Right lobe of liver (tissue), 6 donors: ENCODE measurements around the gene FAAH2. TPM values are rescaled to one million over a fixed set of nuclear protein-coding genes. Genes with fewer than 3 reads are reported as not detected.

Experiments
- ATAC-seq, 4 donors: fragments of 200-7000 bp; cut with Tn5 transposase; one replicate each; pipeline ENCODE4 v1.9.1; 2020; ENCODE audit warnings: mild to moderate bottlenecking in 4 of 4, moderate library complexity in 4 of 4
- DNase-seq, 3 donors: peaks; one replicate each; pipeline ENCODE4 v3.0.0-alpha.2; 2020
- H3K27ac ChIP-seq, 3 donors: fragments of 200-600 bp; one replicate each; pipeline ENCODE4 v1.8.0; 2022
- H3K27me3 ChIP-seq, 2 donors: fragments of 200-600 bp; one replicate each; pipeline ENCODE4 v1.8.0; 2022
- H3K36me3 ChIP-seq, 4 donors: fragments of 200-600 bp; sonication (generic) in 1 of 4; one replicate each; pipeline versions ENCODE4 v1.5.1 to v1.8.0; 2017 to 2022; ENCODE audit warnings: control low read depth in 1 of 4
- H3K4me1 ChIP-seq, 4 donors: fragments of 200-600 bp; sonication (generic) in 1 of 4; one replicate each; pipeline versions ENCODE4 v1.5.1 to v1.8.0; 2017 to 2022; ENCODE audit warnings: control low read depth in 1 of 4
- H3K4me3 ChIP-seq, 3 donors: fragments of 200-600 bp; one replicate each; pipeline ENCODE4 v1.8.0; 2022
- H3K9me3 ChIP-seq, 4 donors: fragments of 200-600 bp; sonication (generic) in 1 of 4; one replicate each; pipeline versions ENCODE4 v1.5.1 to v1.8.0; 2017 to 2022; ENCODE audit warnings: control low read depth in 1 of 4
- POLR2A ChIP-seq: fragments of 450-650 bp; IDR thresholded peaks from one replicate; pipeline ENCODE4 v1.6.1; 2017; ENCODE audit warnings: antibody characterized with exemption, mild to moderate bottlenecking
- WGBS: methylation state at CpG from one replicate; pipeline ENCODE4 v1.1.6; 2018; ENCODE audit warnings: low coverage, low lambda C conversion rate; ENCODE audit not compliant: insufficient coverage; ENCODE audit errors: missing lambda C conversion rate; 5-methylcytosine and 5-hydroxymethylcytosine counted together
- intact Hi-C, 2 donors: fragments of 100-400 bp; cut with DNase I; formaldehyde crosslinking; loops; one replicate each; pipeline versions ENCODE4 v1.11.2 to v1.14.1; 2022
- total RNA-seq, 6 experiments: library from RNA; depleted of rRNA in 2 of 6; stranded (reverse); fragments of >200 nt in 2 of 6; fragmentation: NEBNext Ultra II Directional in 3 of 6; extraction: Animal tissue kit (Norgen Biotek cat#: 25700) in 3 of 6; gene quantifications; one replicate each; pipeline versions ENCODE4 v1.1.0 to v1.2.4, GENCODE V29; 2016 to 2023
- TF ChIP-seq, protein P1 (sequence below), 4 donors: fragments of 200-600 bp in 3 of 4; fragments of 450-650 bp in 1 of 4; IDR thresholded peaks; one replicate each; pipeline versions ENCODE4 v1.5.1 to v1.8.0; 2016 to 2022; ENCODE audit warnings: antibody characterized with exemption in 4 of 4, mild to moderate bottlenecking in 2 of 4
- donor health status: DM: no; HTN: yes; CAD: no.
- donor health status: DM: no; HTN: no; CAD: no.
- donor health status: DM: no; HTN: no; CAD: no.
- donor health status: DM: no; HTN: yes; CAD: no.
- donor health status: DM: no; HTN: yes; CAD: no.

Gene FAAH2
- total RNA-seq, 6 experiments from 2014 or later, result 6.9 to 19.7 (median 10.0) TPM

DNA sequence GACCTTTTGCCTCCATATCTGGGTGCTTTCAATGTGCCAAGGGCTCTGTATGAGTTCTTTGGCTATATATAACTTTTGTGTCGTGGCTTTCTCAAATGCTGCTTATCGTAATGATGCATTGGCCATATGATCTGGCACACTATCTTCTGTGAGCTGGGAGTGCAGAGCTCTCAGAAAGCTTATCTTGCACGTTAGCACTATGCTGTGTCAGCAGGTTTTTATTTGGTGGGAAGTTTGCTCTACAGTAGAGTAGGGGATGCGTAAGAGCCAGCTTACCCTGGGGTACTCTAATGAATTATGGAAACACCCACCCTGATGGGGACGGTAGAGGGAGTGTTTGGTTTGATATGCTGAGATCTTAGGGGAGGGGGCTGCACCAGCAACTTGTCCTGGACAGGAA, 119.6 kb downstream of the FAAH2 start:
- no peak overlapping the region for H3K27ac ChIP-seq
- no peak overlapping the region for H3K4me3 ChIP-seq
- TF ChIP-seq, protein P1, sequence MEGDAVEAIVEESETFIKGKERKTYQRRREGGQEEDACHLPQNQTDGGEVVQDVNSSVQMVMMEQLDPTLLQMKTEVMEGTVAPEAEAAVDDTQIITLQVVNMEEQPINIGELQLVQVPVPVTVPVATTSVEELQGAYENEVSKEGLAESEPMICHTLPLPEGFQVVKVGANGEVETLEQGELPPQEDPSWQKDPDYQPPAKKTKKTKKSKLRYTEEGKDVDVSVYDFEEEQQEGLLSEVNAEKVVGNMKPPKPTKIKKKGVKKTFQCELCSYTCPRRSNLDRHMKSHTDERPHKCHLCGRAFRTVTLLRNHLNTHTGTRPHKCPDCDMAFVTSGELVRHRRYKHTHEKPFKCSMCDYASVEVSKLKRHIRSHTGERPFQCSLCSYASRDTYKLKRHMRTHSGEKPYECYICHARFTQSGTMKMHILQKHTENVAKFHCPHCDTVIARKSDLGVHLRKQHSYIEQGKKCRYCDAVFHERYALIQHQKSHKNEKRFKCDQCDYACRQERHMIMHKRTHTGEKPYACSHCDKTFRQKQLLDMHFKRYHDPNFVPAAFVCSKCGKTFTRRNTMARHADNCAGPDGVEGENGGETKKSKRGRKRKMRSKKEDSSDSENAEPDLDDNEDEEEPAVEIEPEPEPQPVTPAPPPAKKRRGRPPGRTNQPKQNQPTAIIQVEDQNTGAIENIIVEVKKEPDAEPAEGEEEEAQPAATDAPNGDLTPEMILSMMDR (IDR thresholded peaks at IDR 0.05), result no peak
- no peak for TF ChIP-seq POLR2A
- H3K9me3 ChIP-seq, result peaks cover 0 to 3% (median 0%) of the 10 kb centered on the region in 4 donors
- H3K27me3 ChIP-seq, result no peaks in the 10 kb centered on the region
- 53% methylated on average over 5 of the region's 5 CpGs for WGBS
- DNase-seq (no peak), ATAC-seq (no peak)
- H3K4me1 ChIP-seq, result no peaks in the 10 kb centered on the region
- H3K36me3 ChIP-seq, result no peaks in the 10 kb centered on the region
- intact Hi-C loops, result no loop called here

DNA sequence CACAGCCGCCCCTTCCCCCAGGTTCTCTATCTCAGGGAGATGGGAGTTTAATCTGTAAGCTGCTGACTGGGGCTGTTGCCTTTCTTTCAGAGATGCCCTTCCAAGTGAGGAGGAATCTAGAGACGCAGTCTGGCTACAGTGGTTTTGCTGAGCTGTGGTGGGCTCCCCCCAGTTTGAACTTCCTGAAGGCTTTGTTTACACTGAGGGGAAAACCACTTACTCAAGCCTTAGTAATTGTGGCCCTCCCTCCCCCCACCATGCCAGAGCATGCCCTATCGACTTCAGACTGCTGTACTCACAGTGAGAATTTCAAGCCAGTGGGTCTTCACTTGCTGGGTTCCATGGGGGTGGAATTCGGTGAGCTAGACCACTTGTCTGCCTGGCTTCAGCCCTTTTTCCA, 131.3 kb downstream of the FAAH2 start:
- TF ChIP-seq, protein P1 (IDR thresholded peaks at IDR 0.05), result no peak
- no peak for TF ChIP-seq POLR2A
- intact Hi-C loops, result no loop called here

DNA sequence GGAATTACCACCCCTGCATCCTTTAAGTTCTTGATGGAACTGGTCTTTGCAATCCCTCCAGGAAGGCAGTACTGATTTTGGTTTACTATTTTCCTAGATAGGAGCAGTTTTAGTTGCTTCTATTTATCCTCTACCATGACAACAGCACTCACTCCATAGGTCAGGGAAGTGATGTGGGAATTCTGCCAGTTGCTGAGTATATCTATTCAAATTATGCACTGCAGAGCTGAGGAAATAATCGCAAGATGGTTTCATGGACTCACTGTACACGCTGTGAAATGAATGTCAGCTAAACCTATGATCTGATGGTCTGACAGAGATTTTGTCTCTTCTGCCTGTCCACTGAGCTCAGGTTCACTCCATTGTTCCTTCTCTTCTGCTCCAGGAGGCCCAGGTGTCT, 135.8 kb downstream of the FAAH2 start:
- Histone ChIP-seq H3K36me3 (no peaks in the 10 kb centered on the region), H3K27ac (no peak overlapping the region), H3K4me3 (no peak overlapping the region), H3K9me3 (no peaks in the 10 kb centered on the region), H3K4me1 (no peaks in the 10 kb centered on the region), H3K27me3 (peaks cover 0 to 10% of the 10 kb centered on the region in 2 donors)
- no peak for DNase-seq
- intact Hi-C loops, result no loop called here
- 67% methylated on average over 2 of the region's 2 CpGs for WGBS
- ATAC-seq, result no peak
- no peak for TF ChIP-seq POLR2A
- TF ChIP-seq, protein P1 (IDR thresholded peaks at IDR 0.05), result no peak

More for the DNA sequence above, 131.3 kb downstream of the FAAH2 start:
- whole genome bisulfite sequencing, result 30% methylated on average over 2 of the region's 4 CpGs
- Histone ChIP-seq H3K9me3 (no peaks in the 10 kb centered on the region), H3K4me1 (no peaks in the 10 kb centered on the region), H3K27ac (no peak overlapping the region), H3K27me3 (no peaks in the 10 kb centered on the region), H3K4me3 (no peak overlapping the region), H3K36me3 (no peaks in the 10 kb centered on the region)
- DNase-seq (no peak), ATAC-seq (no peak)

DNA sequence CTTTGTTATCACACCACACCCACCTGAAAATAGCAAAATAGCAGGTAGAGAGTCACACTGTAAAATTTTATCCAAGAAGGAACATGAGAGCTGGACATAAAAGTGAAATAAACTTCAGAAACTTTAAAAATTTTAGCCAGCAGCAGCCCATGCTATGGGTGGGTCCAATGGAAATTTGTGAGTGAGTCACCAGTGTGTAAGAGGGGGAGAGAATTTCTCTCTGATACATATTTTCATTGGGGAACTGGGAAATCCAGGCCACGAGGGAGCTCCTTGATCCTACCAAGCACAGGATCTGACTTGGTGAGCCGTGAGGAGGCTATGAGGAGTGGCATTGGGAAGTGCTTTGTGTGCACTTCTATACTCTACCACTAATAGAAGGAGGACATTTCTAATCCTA, 136.3 kb downstream of the FAAH2 start:
- 67% methylated on average over 1 of the region's 2 CpGs for WGBS
- Histone ChIP-seq H3K9me3 (no peaks in the 10 kb centered on the region), H3K36me3 (no peaks in the 10 kb centered on the region), H3K4me1 (no peaks in the 10 kb centered on the region), H3K4me3 (no peak overlapping the region), H3K27me3 (peaks cover 0 to 10% of the 10 kb centered on the region in 2 donors), H3K27ac (no peak overlapping the region)
- ATAC-seq (no peak), DNase-seq (no peak)
- TF ChIP-seq, protein P1 (IDR thresholded peaks at IDR 0.05), result no peak
- TF ChIP-seq POLR2A, result no peak
- intact Hi-C loops, result no loop called here

DNA sequence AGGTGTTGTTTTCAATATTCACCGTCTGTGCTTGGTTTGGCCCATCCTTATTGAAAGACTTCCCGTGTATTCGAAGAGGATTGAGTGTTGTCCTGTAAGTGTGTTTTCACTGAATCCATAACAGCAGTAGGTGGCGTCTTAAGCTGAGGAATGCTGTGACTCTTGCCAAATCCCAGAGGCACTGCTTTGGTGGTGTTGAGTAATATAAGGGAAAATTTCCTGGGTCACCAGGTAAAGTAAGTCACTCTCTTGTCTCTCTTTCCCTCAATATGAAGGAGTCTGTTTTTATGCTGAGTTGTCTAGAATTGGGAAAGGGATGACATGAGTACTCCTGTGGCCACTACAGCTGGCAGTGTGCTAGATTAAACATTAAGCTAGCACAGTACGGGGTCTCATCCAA, 158.6 kb downstream of the FAAH2 start:
- no peak for TF ChIP-seq POLR2A
- TF ChIP-seq, protein P1 (IDR thresholded peaks at IDR 0.05), result no peak
- Histone ChIP-seq H3K27me3 (no peaks in the 10 kb centered on the region), H3K4me3 (no peak overlapping the region), H3K36me3 (no peaks in the 10 kb centered on the region), H3K27ac (no peak overlapping the region), H3K9me3 (no peaks in the 10 kb centered on the region), H3K4me1 (no peaks in the 10 kb centered on the region)
- intact Hi-C loops, result no loop called here
- WGBS, result 48% methylated on average over 5 of the region's 5 CpGs
- ATAC-seq, result peak in 2 of 4 donors; percentile 43 to 63
- DNase-seq, result no peak
